ENCODE data around the gene KRTAP4-4. TPM values are rescaled to one million over a fixed set of nuclear protein-coding genes. Genes with fewer than 3 reads are reported as not detected.
"Not testable (repeated sequence)": the region's sequence is repeated elsewhere in the genome, so short reads cannot be mapped to it uniquely, and the experiment has no call there.

The KRTAP4-4 gene
- total and polyA plus RNA-seq, 2 of the 8 experiments (the other 6 are each of a cell fraction or from before 2014, with no cell fraction given): not detected

DNA sequence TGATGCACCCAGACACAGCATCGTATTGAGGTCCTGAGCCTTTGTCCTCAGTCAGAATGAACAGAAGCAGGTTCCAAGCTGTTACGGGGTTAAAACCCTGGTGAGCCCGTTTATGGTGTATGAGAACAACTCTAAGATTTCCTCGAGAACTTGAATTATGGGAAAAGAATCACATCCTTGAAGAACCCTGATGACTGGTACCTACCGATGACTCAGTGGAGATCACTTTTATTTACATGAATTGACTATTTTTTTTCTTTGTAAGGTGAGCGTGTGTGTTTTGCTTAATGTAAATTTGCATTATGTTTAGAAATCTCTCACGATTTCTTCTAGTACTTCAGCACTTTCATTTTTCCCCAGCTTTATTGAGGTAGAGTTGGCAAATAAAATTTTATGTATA, 3.3 kb upstream of the KRTAP4-4 start:
- H4K8ac ChIP-seq (ENCODE audit: extremely low read depth, insufficient read depth, low read length): no peak overlapping the region

DNA sequence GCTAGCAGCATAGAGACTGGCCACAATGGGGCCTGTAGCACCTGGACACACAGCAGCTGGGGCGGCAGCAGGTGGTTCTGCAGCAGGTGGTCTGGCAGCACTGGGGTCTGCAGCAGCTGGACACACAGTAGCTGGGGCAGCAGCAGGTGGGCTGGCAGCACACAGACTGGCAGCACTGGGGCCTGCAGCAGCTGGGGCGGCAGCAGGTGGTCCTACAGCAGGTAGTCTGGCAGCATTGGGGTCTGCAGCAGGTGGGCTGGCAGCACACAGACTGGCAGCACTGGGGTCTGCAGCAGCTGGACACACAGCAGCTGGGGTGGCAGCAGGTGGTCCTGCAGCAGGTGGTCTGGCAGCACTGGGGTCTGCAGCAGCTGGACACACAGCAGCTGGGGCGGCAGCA, 358 bp downstream of the KRTAP4-4 start:
- H3K18ac ChIP-seq (ENCODE audit: extremely low read depth, low read length); H2BK15ac ChIP-seq (ENCODE audit: low read length); H2BK5ac ChIP-seq (ENCODE audit: low read depth, low read length); H3K4ac ChIP-seq (replicated peaks; ENCODE audit: insufficient read length, low read depth, low read length); H2BK120ac ChIP-seq (replicated peaks; ENCODE audit: low read depth, low read length); H3K79me2 ChIP-seq (ENCODE audit: control insufficient read depth in 1 of 2, insufficient read depth in 2 of 2, low read length in 2 of 2); H3K9me3 ChIP-seq (ENCODE audit: insufficient read depth in 2 of 2, low read depth in 1 of 2, low read length in 1 of 2); H4K8ac ChIP-seq (ENCODE audit: extremely low read depth, insufficient read depth, low read length); H3K36me3 ChIP-seq (ENCODE audit: control insufficient read depth in 2 of 4, insufficient read depth in 4 of 4, low read length in 3 of 4); H3K27ac ChIP-seq (ENCODE audit: low read depth, low read length); H4K91ac ChIP-seq (replicated peaks; ENCODE audit: insufficient read length, low read length); H3K9ac ChIP-seq (replicated peaks in 1 of 4; ENCODE audit: extremely low read depth in 1 of 4, low read depth in 3 of 4, low read length in 3 of 4); H3K23me2 ChIP-seq (ENCODE audit: low read depth, low read length); H2AK5ac ChIP-seq (ENCODE audit: low read depth, low read length); DNase-seq (ENCODE audit: low read depth in 1 of 2, low spot score in 2 of 2); H4K5ac ChIP-seq (ENCODE audit: insufficient read length, low read depth, low read length); H3K27me3 ChIP-seq (replicated peaks in 1 of 4; ENCODE audit: control insufficient read depth in 3 of 4, extremely low read depth in 1 of 4, insufficient read depth in 3 of 4, low read length in 3 of 4); H3K4me2 ChIP-seq (ENCODE audit: insufficient read depth in 1 of 2, low read depth in 2 of 2, low read length in 2 of 2); H3K56ac ChIP-seq (replicated peaks; ENCODE audit: insufficient read length, low read depth, low read length); H3K79me1 ChIP-seq (ENCODE audit: low read depth, low read length); H2AFZ ChIP-seq (ENCODE audit: low read length); H3K4me1 ChIP-seq (replicated peaks in 1 of 4; ENCODE audit: control insufficient read depth in 3 of 4, insufficient read depth in 4 of 4, low read length in 3 of 4); H2BK12ac ChIP-seq (ENCODE audit: low read depth, low read length); H2BK20ac ChIP-seq (ENCODE audit: low read length); H3K23ac ChIP-seq (ENCODE audit: insufficient read length); POLR2A ChIA-PET (ENCODE audit: partially characterized antibody); H3K4me3 ChIP-seq (ENCODE audit: extremely low read depth in 1 of 4, insufficient read depth in 2 of 4, low read depth in 3 of 4, low read length in 4 of 4); H3K14ac ChIP-seq (ENCODE audit: insufficient read length); FAIRE-seq; H4K20me1 ChIP-seq (replicated peaks in 1 of 2; ENCODE audit: control insufficient read depth in 1 of 2, insufficient read depth in 2 of 2, low read length in 2 of 2): not testable (repeated sequence)
- WGBS, 2 experiments (ENCODE audit: extremely low coverage in 1 of 2, insufficient coverage in 1 of 2, insufficient read length in 1 of 2, insufficient replicate concordance in 2 of 2, low coverage in 1 of 2, low lambda C conversion rate in 2 of 2, missing lambda C conversion rate in 1 of 2): 94% methylated on average over 3 of the region's 3 CpGs; no CpG with 5 or more reads in 1 of the 2 experiments
- CTCF ChIA-PET (ENCODE audit: partially characterized antibody): interaction anchor here (1.2 kb wide), 1 partner anchor 29 kb away, joined by 3 read pairs; no protein-coding TSS in a partner anchor

More for the DNA sequence above, 3.3 kb upstream of the KRTAP4-4 start:
- Histone ChIP-seq H3K9me3 (ENCODE audit: insufficient read depth in 2 of 2, low read depth in 1 of 2, low read length in 1 of 2) (no peaks in the 10 kb centered on the region; a peak in 1 of 4 replicates), H3K4me1 (replicated peaks in 1 of 4; ENCODE audit: control insufficient read depth in 3 of 4, insufficient read depth in 4 of 4, low read length in 3 of 4) (peaks cover 0 to 4% (median 1%) of the 10 kb centered on the region in 4 experiments; a peak in 1 of 7 replicates), H4K5ac (ENCODE audit: insufficient read length, low read depth, low read length) (no peak overlapping the region), H2BK12ac (ENCODE audit: low read depth, low read length) (no peak overlapping the region), H4K20me1 (replicated peaks in 1 of 2; ENCODE audit: control insufficient read depth in 1 of 2, insufficient read depth in 2 of 2, low read length in 2 of 2) (no peaks in the 10 kb centered on the region), H3K23ac (ENCODE audit: insufficient read length) (no peak overlapping the region), H3K18ac (ENCODE audit: extremely low read depth, low read length) (no peak overlapping the region), H3K27ac (ENCODE audit: low read depth, low read length) (no peak overlapping the region), H2AFZ (ENCODE audit: low read length) (no peak overlapping the region), H3K14ac (ENCODE audit: insufficient read length) (no peak overlapping the region), H2BK5ac (ENCODE audit: low read depth, low read length) (no peak overlapping the region), H3K9ac (replicated peaks in 1 of 4; ENCODE audit: extremely low read depth in 1 of 4, low read depth in 3 of 4, low read length in 3 of 4) (no peak overlapping the region), H3K4ac (replicated peaks; ENCODE audit: insufficient read length, low read depth, low read length) (no peak overlapping the region), H3K4me3 (ENCODE audit: extremely low read depth in 1 of 4, insufficient read depth in 2 of 4, low read depth in 3 of 4, low read length in 4 of 4) (no peak overlapping the region), H3K56ac (replicated peaks; ENCODE audit: insufficient read length, low read depth, low read length) (no peak overlapping the region), H2AK5ac (ENCODE audit: low read depth, low read length) (no peak overlapping the region), H3K36me3 (ENCODE audit: control insufficient read depth in 2 of 4, insufficient read depth in 4 of 4, low read length in 3 of 4) (no peaks in the 10 kb centered on the region), H3K27me3 (replicated peaks in 1 of 4; ENCODE audit: control insufficient read depth in 3 of 4, extremely low read depth in 1 of 4, insufficient read depth in 3 of 4, low read length in 3 of 4) (no peaks in the 10 kb centered on the region), H3K79me2 (ENCODE audit: control insufficient read depth in 1 of 2, insufficient read depth in 2 of 2, low read length in 2 of 2) (no peaks in the 10 kb centered on the region), H2BK20ac (ENCODE audit: low read length) (no peak overlapping the region), H3K4me2 (ENCODE audit: insufficient read depth in 1 of 2, low read depth in 2 of 2, low read length in 2 of 2) (no peak overlapping the region), H3K23me2 (ENCODE audit: low read depth, low read length) (no peaks in the 10 kb centered on the region), H2BK15ac (ENCODE audit: low read length) (no peak overlapping the region), H2BK120ac (replicated peaks; ENCODE audit: low read depth, low read length) (no peak overlapping the region), H4K91ac (replicated peaks; ENCODE audit: insufficient read length, low read length) (no peak overlapping the region), H3K79me1 (ENCODE audit: low read depth, low read length) (no peaks in the 10 kb centered on the region)
- WGBS, 2 experiments (ENCODE audit: extremely low coverage in 1 of 2, insufficient coverage in 1 of 2, insufficient read length in 1 of 2, insufficient replicate concordance in 2 of 2, low coverage in 1 of 2, low lambda C conversion rate in 2 of 2, missing lambda C conversion rate in 1 of 2): 97% methylated on average over 7 of the region's 7 CpGs; no CpG with 5 or more reads in 1 of the 2 experiments
- TF ChIP-seq SIRT6 (IDR thresholded peaks at IDR 0.05; ENCODE audit: low read length): no peak
- TF ChIP-seq ASH2L (IDR thresholded peaks at IDR 0.05; ENCODE audit: low read length): no peak
- FAIRE-seq (no peak), DNase-seq (ENCODE audit: low read depth in 1 of 2, low spot score in 2 of 2) (no peak)
- ChIA-PET POLR2A (ENCODE audit: partially characterized antibody) (no interaction called here), CTCF (ENCODE audit: partially characterized antibody) (no interaction called here)

Data from H1 (cell line).